HPDE6-E6E7 (cell line): ENCODE results near the gene LGR5.
"Not testable (repeated sequence)": the region's sequence is repeated elsewhere in the genome, so short reads cannot be mapped to it uniquely, and the experiment has no call there.

ENCODE experiments used
- DNase-seq: peaks from one replicate; pipeline ENCODE4 v3.0.0; 2011; ENCODE audit warnings: missing footprints; ENCODE audit errors: extremely low spot score

Gene LGR5

GRCh38 chr12:71472441-71472911 is 32.9 kb downstream of the LGR5 start:
- DNase-seq = no peak

- no peak for DNase-seq
Measured at GRCh38 chr12:71474791-71475190, 35.2 kb downstream of the LGR5 start.

GRCh38 chr12:71475280-71475679 is 35.7 kb downstream of the LGR5 start:
- no peak for DNase-seq

GRCh38 chr12:71476513-71476912 is 36.9 kb downstream of the LGR5 start:
- no peak for DNase-seq

- DNase-seq = no peak
Measured at GRCh38 chr12:71477609-71478008, 38.0 kb downstream of the LGR5 start.

- no peak for DNase-seq
Measured at GRCh38 chr12:71478270-71478669, 38.7 kb downstream of the LGR5 start.

GRCh38 chr12:71484272-71484905 is 44.8 kb downstream of the LGR5 start:
- DNase-seq = no peak

GRCh38 chr12:71490844-71491243 is 51.2 kb downstream of the LGR5 start:
- not testable (repeated sequence) for DNase-seq

GRCh38 chr12:71492604-71493003 is 53.0 kb downstream of the LGR5 start:
- DNase-seq = no peak

- DNase-seq = no peak
Measured at GRCh38 chr12:71499834-71500233, 60.2 kb downstream of the LGR5 start.

- DNase-seq = no peak
Measured at GRCh38 chr12:71503579-71504391, 64.2 kb downstream of the LGR5 start.

- no peak for DNase-seq
Measured at GRCh38 chr12:71504476-71504875, 64.9 kb downstream of the LGR5 start.

GRCh38 chr12:71509705-71510104 is 70.1 kb downstream of the LGR5 start:
- DNase-seq = no peak

- DNase-seq = no peak
Measured at GRCh38 chr12:71517145-71517846, 77.7 kb downstream of the LGR5 start.

- DNase-seq = no peak
Measured at GRCh38 chr12:71521125-71521524, 81.5 kb downstream of the LGR5 start.

GRCh38 chr12:71524626-71525025 is 85.0 kb downstream of the LGR5 start:
- DNase-seq = no peak

GRCh38 chr12:71533703-71534102 is 94.1 kb downstream of the LGR5 start:
- no peak for DNase-seq

- no peak for DNase-seq
Measured at GRCh38 chr12:71536279-71536938, 96.8 kb downstream of the LGR5 start.

- DNase-seq = no peak
Measured at GRCh38 chr12:71536939-71537622, 97.5 kb downstream of the LGR5 start.

- no peak for DNase-seq
Measured at GRCh38 chr12:71538807-71539206, 99.2 kb downstream of the LGR5 start.

GRCh38 chr12:71541583-71541982 is 102.0 kb downstream of the LGR5 start:
- DNase-seq = no peak
